Measurements from ENCODE around the gene FOXC1. TPM values are rescaled to one million over a fixed set of nuclear protein-coding genes. Genes with fewer than 3 reads are reported as not detected.

The FOXC1 gene
- total RNA-seq, 1 experiment from 2014 or later, result not detected

- no peaks in the 10 kb centered on the region for H3K36me3 ChIP-seq (ENCODE audit: insufficient read depth, low read length)
These were observed 21.1 kb downstream of the FOXC1 start for GRCh38 chr6:1630771-1631217.

GRCh38 chr6:1631251-1631650, 21.5 kb downstream of the FOXC1 start:
- H3K79me2 ChIP-seq (ENCODE audit: low read length), result no peaks in the 10 kb centered on the region
- H3K9ac ChIP-seq (ENCODE audit: low read length), result no peak overlapping the region
- H2AFZ ChIP-seq (ENCODE audit: low read length), result no peak overlapping the region
- H3K4me1 ChIP-seq (ENCODE audit: low read length), result no peaks in the 10 kb centered on the region; the same call in 1 of the 2 replicates
- H3K4me3 ChIP-seq (ENCODE audit: low read length), result no peak overlapping the region
- H3K9me2 ChIP-seq (replicated peaks; ENCODE audit: insufficient read depth, low read length), result no peaks in the 10 kb centered on the region
- no peak for DNase-seq
- no peak overlapping the region for H3K4me2 ChIP-seq (ENCODE audit: low read depth, low read length, poor library complexity, severe bottlenecking)
- H3K27me3 ChIP-seq (ENCODE audit: low read length), result no peaks in the 10 kb centered on the region
- 0 out of 2 replicates have a peak, but pooled peaks cover 3% of the 10 kb centered on the region for H4K20me1 ChIP-seq (ENCODE audit: insufficient read depth, low read depth, low read length)
- H3K9me3 ChIP-seq (ENCODE audit: low read length), result no peaks in the 10 kb centered on the region
- no peaks in the 10 kb centered on the region for H3K36me3 ChIP-seq (ENCODE audit: insufficient read depth, low read length)
- no peak overlapping the region for H3K27ac ChIP-seq (ENCODE audit: low read length)

More at GRCh38 chr6:1630771-1631217, 21.1 kb downstream of the FOXC1 start:
- Histone ChIP-seq H3K27me3 (ENCODE audit: low read length) (no peaks in the 10 kb centered on the region), H3K27ac (ENCODE audit: low read length) (no peak overlapping the region), H3K4me3 (ENCODE audit: low read length) (no peak overlapping the region), H3K9me2 (replicated peaks; ENCODE audit: insufficient read depth, low read length) (no peaks in the 10 kb centered on the region), H2AFZ (ENCODE audit: low read length) (no peak overlapping the region), H3K79me2 (ENCODE audit: low read length) (no peaks in the 10 kb centered on the region), H3K9me3 (ENCODE audit: low read length) (no peaks in the 10 kb centered on the region), H3K4me1 (ENCODE audit: low read length) (no peaks in the 10 kb centered on the region), H3K4me2 (ENCODE audit: low read depth, low read length, poor library complexity, severe bottlenecking) (no peak overlapping the region), H3K9ac (ENCODE audit: low read length) (no peak overlapping the region), H4K20me1 (ENCODE audit: insufficient read depth, low read depth, low read length) (0 out of 2 replicates have a peak, but pooled peaks cover 3% of the 10 kb centered on the region)
- no peak for DNase-seq

- Histone ChIP-seq H3K36me3 (ENCODE audit: insufficient read depth, low read length) (no peaks in the 10 kb centered on the region), H3K79me2 (ENCODE audit: low read length) (no peaks in the 10 kb centered on the region)
These were observed 23.8 kb downstream of the FOXC1 start for GRCh38 chr6:1633366-1634021.

GRCh38 chr6:1634081-1634480, 24.4 kb downstream of the FOXC1 start:
- Histone ChIP-seq H3K36me3 (ENCODE audit: insufficient read depth, low read length) (no peaks in the 10 kb centered on the region), H3K27me3 (ENCODE audit: low read length) (no peaks in the 10 kb centered on the region), H3K4me2 (ENCODE audit: low read depth, low read length, poor library complexity, severe bottlenecking) (no peak overlapping the region), H2AFZ (ENCODE audit: low read length) (no peak overlapping the region), H3K4me3 (ENCODE audit: low read length) (no peak overlapping the region), H3K9me2 (replicated peaks; ENCODE audit: insufficient read depth, low read length) (no peaks in the 10 kb centered on the region), H4K20me1 (ENCODE audit: insufficient read depth, low read depth, low read length) (0 out of 2 replicates have a peak, but pooled peaks cover 3% of the 10 kb centered on the region), H3K9me3 (ENCODE audit: low read length) (no peaks in the 10 kb centered on the region), H3K9ac (ENCODE audit: low read length) (no peak overlapping the region), H3K79me2 (ENCODE audit: low read length) (no peaks in the 10 kb centered on the region), H3K27ac (ENCODE audit: low read length) (no peak overlapping the region), H3K4me1 (ENCODE audit: low read length) (peaks cover 16% of the 10 kb centered on the region)
- no peak for DNase-seq

More at GRCh38 chr6:1633366-1634021, 23.8 kb downstream of the FOXC1 start:
- H3K9me2 ChIP-seq (replicated peaks; ENCODE audit: insufficient read depth, low read length), result no peaks in the 10 kb centered on the region
- DNase-seq, result no peak
- 0 out of 2 replicates have a peak, but pooled peaks cover 3% of the 10 kb centered on the region for H4K20me1 ChIP-seq (ENCODE audit: insufficient read depth, low read depth, low read length)
- H3K27ac ChIP-seq (ENCODE audit: low read length), result no peak overlapping the region
- no peak overlapping the region for H3K4me2 ChIP-seq (ENCODE audit: low read depth, low read length, poor library complexity, severe bottlenecking)
- H3K9me3 ChIP-seq (ENCODE audit: low read length), result no peaks in the 10 kb centered on the region
- peaks cover 16% of the 10 kb centered on the region for H3K4me1 ChIP-seq (ENCODE audit: low read length)
- H3K9ac ChIP-seq (ENCODE audit: low read length), result no peak overlapping the region
- H2AFZ ChIP-seq (ENCODE audit: low read length), result no peak overlapping the region
- no peaks in the 10 kb centered on the region for H3K27me3 ChIP-seq (ENCODE audit: low read length)
- no peak overlapping the region for H3K4me3 ChIP-seq (ENCODE audit: low read length)

GRCh38 chr6:1635305-1636010, 25.7 kb downstream of the FOXC1 start:
- no peaks in the 10 kb centered on the region for H4K20me1 ChIP-seq (ENCODE audit: insufficient read depth, low read depth, low read length)
- H3K9me3 ChIP-seq (ENCODE audit: low read length), result no peaks in the 10 kb centered on the region
- no peak overlapping the region for H2AFZ ChIP-seq (ENCODE audit: low read length)
- H3K36me3 ChIP-seq (ENCODE audit: insufficient read depth, low read length), result no peaks in the 10 kb centered on the region
- H3K9me2 ChIP-seq (replicated peaks; ENCODE audit: insufficient read depth, low read length), result no peaks in the 10 kb centered on the region
- no peaks in the 10 kb centered on the region for H3K27me3 ChIP-seq (ENCODE audit: low read length)
- H3K4me2 ChIP-seq (ENCODE audit: low read depth, low read length, poor library complexity, severe bottlenecking), result no peak overlapping the region
- H3K79me2 ChIP-seq (ENCODE audit: low read length), result no peaks in the 10 kb centered on the region
- no peak for DNase-seq
- peaks cover 16% of the 10 kb centered on the region for H3K4me1 ChIP-seq (ENCODE audit: low read length)
- H3K4me3 ChIP-seq (ENCODE audit: low read length), result no peak overlapping the region
- no peak overlapping the region for H3K9ac ChIP-seq (ENCODE audit: low read length)
- no peak overlapping the region for H3K27ac ChIP-seq (ENCODE audit: low read length)

- Histone ChIP-seq H3K9me2 (replicated peaks; ENCODE audit: insufficient read depth, low read length) (no peaks in the 10 kb centered on the region), H2AFZ (ENCODE audit: low read length) (no peak overlapping the region), H3K4me3 (ENCODE audit: low read length) (no peak overlapping the region), H3K9me3 (ENCODE audit: low read length) (no peaks in the 10 kb centered on the region), H3K4me2 (ENCODE audit: low read depth, low read length, poor library complexity, severe bottlenecking) (no peak overlapping the region), H3K9ac (ENCODE audit: low read length) (no peak overlapping the region), H3K4me1 (ENCODE audit: low read length) (peaks cover 16% of the 10 kb centered on the region), H3K27me3 (ENCODE audit: low read length) (no peaks in the 10 kb centered on the region), H3K36me3 (ENCODE audit: insufficient read depth, low read length) (no peaks in the 10 kb centered on the region), H3K27ac (ENCODE audit: low read length) (no peak overlapping the region), H4K20me1 (ENCODE audit: insufficient read depth, low read depth, low read length) (no peaks in the 10 kb centered on the region), H3K79me2 (ENCODE audit: low read length) (no peaks in the 10 kb centered on the region)
- no peak for DNase-seq
These were observed 26.6 kb downstream of the FOXC1 start for GRCh38 chr6:1636272-1636825.

- Histone ChIP-seq H4K20me1 (ENCODE audit: insufficient read depth, low read depth, low read length) (no peaks in the 10 kb centered on the region), H3K36me3 (ENCODE audit: insufficient read depth, low read length) (no peaks in the 10 kb centered on the region), H3K27ac (ENCODE audit: low read length) (no peak overlapping the region), H3K4me3 (ENCODE audit: low read length) (no peak overlapping the region), H3K9me3 (ENCODE audit: low read length) (no peaks in the 10 kb centered on the region), H3K4me1 (ENCODE audit: low read length) (peaks cover 16% of the 10 kb centered on the region), H3K9ac (ENCODE audit: low read length) (no peak overlapping the region), H3K9me2 (replicated peaks; ENCODE audit: insufficient read depth, low read length) (no peaks in the 10 kb centered on the region), H3K27me3 (ENCODE audit: low read length) (no peaks in the 10 kb centered on the region), H3K79me2 (ENCODE audit: low read length) (no peaks in the 10 kb centered on the region), H3K4me2 (ENCODE audit: low read depth, low read length, poor library complexity, severe bottlenecking) (peak overlapping the region; percentile 7), H2AFZ (ENCODE audit: low read length) (no peak overlapping the region)
- peak; percentile 63 for DNase-seq
These were observed 27.5 kb downstream of the FOXC1 start for GRCh38 chr6:1636971-1637871.
